Hematopoietic multipotent progenitor cell treated with erythropoietin and hydrocortisone succinate and interleukin-3 and kit ligand, for 6 days (in vitro differentiated cells): ENCODE measurements around the gene IRF1.
"Not testable (repeated sequence)": the region's sequence is repeated elsewhere in the genome, so short reads cannot be mapped to it uniquely, and the experiment has no call there.

ENCODE experiments used
- DNase-seq: peaks from one replicate; pipeline ENCODE4 v3.0.0-alpha.2; 2015

Gene IRF1

DNA sequence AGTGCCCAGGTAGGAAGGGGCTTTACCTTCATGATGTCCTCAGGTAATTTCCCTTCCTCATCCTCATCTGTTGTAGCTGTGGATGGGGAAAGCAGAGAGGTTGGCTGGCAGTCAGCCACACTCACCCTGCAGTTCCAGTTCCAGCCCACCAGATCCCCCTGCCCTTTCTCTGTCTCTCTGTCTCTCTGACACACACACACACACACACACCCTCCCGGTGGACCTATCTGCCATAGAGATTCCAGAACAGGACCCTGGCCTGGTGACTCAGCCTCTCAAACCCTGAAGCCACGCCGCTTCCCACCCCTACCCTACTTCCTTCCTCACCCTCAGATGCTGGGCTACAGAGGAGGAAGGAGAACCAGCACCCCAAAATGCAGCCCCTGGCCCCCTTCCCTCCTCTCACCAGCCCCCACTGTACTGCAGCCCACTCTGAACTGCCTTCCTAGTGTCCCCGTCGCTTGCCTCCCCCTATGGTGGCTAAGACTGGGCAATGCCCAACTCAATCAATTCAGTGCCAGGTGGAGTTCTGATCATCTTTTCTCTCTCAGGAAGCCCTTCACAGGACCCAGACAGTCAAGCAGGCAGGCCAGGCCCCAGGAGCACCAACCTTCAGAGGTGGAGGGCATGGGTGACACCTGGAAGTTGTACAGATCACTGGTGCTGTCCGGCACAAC is 4.8 kb downstream of the IRF1 start:
- no peak for DNase-seq

DNA sequence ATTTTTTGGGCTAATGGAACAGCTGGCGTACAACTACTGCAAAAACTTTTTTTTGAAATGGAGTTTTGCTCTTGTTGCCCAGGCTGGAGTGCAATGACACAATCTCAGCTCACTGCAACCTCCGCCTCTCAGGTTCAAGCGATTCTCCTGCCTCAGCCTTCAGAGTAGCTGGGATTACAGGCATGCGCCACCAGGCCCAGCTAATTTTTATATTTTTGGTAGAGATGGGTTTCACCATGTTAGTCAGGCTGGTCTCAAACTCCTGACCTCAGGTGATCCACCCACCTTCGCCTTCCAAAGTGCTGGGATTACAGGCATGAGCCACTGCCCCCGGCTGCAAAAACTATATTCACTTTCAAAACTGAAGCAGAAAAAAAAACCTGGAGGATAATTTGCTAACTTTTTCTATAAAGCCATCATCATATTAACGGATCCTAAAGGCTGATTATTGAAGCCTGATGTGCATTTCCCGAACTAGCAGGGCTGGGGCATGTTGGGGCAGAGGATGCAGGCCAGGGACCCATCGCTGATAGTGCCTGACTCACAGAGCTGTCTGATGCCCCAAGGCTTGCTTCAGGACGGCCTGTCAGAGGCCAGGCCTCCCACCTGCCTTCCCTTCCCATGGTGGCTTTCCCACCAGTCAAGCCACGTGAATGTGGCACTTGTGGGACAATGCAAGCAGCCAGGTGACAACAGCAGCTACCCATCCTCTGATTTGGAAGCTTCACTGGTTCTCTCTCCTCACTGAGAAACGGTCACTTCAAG is 5.5 kb downstream of the IRF1 start:
- DNase-seq: not testable (repeated sequence)

DNA sequence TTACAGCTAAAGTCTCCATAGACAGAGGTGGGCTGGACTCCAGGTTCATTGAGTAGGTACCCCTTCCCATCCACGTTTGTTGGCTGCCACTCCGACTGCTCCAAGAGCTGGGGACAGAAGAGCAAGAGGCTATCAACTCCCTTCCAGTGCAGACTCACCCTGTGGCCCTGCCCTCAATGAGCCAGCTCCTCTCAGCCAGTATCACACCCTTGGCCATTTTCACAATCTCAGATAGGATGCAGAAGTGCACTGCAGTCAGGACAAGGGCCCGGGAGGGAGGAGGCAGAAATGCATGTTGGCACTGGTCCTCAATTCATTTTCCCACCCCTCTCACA is 6.2 kb downstream of the IRF1 start:
- no peak for DNase-seq

DNA sequence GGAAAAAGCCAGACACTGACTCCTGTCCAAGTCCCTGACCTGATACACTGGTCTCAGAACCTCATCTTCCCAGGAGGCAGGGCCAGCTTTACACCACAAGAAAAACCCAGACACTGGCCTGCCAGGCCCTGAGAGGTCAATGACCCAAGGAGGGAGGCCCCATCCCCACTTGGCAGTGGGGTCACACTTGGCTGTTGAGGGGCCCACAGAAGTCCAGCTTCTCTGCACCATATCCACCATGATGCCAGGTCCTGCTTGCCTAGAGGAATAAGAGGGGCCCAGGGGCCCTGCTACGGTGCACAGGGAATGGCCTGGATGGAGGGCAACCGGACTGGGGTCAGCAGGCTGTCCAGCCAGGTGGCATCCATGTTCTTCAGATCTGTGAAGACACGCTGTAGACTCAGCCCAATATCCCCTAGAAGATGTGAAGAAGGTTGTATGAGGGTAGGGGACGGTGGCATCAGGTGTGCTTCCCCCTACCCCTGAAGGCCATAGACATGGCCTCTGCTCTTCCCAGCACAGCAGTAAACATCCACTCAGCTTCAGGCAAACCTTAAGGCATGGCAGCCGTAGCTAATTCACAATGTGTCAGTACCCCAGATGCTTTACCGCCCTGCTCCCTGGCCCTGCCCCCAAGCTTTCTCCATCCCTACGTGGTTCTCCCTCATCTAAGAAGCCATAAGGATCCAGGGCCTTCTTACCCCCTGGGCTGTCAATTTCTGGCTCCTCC is 6.7 kb downstream of the IRF1 start:
- no peak for DNase-seq

DNA sequence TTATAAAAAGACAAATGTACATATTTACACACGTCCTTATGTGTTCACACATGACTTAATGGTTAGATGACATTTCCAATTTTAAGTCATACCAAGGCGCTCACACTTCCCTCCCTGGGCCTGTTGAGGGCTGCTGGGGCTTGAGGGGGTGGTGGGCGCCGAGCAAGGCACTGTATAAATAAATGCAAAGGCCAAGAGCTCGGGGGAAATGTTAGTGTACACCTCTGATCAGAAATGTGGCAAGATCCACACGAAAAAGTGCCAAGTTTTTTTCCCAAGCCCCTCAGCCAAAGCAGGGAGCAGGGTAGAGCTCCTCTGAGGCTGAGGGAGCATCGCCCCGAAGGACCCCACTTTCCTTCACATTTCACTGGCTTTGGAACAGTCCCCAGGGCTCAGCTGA is 7.5 kb downstream of the IRF1 start:
- no peak for DNase-seq

DNA sequence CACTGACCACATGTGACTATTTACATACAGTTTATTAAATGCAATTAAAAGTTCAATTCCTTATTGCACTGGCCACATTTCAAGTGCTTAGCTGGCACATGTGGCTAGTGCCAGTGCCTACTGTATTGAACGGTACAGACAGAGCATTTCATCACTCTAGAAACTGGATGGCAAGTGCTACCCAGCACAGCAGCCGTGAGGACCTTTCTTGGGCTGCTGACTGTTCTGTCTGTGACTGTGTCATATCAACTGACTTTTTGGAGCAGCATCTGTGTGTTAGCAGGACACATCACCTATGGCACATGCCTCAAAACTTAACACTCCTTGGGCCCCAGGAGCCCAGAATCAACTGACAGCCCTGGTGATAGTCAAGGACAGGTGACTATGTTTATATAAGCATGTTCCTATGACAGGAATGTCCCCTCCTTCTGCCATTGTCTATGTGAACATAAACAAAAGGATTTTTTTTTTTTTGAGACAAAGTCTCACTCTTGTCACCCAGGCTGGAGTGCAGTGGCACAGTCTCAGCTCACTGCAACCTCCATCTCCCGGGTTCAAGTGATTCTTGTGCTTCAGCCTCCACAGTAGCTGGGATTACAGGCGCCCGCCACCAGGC is 8.9 kb downstream of the IRF1 start:
- DNase-seq: no peak

DNA sequence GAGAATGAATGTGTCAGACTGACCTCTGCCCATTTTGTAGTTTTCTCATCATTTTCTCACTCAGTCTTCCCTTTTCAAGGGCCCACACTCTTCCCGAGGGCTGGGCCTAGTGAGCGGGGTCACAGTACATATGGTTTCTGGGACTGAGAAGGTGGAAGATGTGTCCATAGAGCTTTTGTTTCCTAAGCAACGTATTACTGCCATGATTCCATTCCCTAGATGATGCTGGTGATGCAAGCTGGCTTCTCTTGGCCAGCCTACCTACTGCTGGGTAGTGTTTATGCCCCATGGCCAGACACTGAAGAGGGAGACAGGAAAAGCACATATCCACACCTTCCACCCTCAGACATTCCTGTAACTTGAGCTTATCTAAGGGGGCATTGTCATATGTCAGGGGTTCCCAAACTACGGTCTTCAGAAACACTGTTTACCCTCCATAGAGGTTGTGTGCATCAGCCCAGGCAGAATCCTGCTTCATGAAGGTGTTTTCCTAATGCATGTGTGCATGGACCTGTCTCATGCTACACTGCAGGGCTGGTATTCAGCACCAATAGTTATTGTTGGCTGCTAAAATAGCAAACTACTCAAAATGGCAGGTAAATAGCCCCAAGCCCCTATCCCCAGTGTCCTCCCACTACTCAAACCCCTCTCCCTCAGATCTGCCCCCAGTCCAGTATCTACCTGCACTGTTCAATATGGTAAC is 9.5 kb downstream of the IRF1 start:
- DNase-seq: no peak

DNA sequence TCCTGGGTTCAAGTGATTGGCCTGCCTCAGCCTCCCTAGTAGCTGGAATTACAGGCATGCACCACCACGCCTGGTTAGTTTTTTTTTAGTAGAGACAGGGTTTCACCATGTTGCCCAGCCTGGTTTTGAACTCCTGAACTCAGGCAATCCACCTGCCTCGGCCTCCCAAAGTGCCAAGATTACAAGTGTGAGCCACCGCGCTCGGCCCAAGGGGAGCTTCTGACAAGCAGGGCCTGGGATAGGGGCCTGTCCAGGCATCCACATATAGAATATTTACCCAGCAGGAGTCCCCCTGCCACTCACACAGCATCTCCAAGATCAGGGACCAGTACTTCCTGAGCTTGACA is 10.1 kb downstream of the IRF1 start:
- no peak for DNase-seq

DNA sequence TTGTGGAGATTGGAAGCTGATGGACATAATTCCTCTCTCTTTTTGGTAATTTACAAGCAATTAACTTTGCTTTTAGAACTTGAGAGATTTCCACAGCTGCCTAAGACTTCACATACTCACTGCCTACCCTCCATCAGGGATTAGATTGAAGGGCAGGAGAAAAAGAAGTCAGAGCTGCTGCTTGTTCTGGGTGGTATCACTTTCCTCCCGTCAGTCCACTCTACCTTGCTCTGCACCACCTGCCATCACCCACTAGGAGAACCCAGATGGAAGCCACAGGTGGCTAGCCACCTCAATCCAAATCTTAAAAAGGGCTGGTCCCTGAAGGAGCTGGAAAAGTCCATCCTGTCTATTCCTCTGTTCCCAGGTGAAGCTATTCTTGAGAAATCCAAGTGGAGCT is 10.5 kb downstream of the IRF1 start:
- DNase-seq: no peak

DNA sequence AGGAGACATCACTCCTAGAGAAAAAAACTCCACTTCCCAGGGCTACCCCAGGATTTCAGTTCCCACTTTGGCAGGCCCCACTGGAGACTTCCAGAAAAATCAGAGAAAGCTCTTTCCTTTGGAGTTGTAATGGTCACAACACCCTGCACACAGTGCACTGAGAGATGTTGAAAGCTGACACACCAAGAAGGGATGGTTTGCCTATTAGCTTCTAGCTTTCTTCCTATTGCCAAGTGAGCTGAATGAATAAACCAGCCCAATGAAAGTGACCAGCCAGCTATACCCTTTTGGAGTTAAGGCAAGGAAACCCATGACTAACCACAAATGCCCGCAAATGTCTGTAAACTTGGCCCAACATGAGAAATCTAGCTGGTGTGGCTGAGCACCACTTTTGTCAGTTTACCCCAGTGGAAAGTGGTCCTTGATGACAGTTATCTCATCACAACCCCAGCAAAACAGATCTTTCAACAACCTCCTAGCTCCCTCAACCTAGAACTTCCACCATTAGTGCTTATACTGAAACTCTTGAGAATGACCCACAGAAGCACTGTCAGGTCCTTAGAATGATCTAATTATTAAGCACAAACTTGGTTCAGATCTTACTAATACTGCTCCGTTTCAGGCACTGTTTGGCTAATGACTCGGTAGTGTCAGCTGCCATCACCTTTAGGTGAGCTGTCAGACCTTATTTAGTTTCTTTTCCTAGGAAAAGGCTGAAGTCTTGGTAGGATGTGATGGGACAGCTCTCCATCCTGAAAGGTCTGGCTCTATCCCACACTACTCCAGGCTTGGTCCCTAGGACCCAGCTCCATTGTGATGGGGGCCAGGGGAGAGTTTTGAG is 11.2 kb downstream of the IRF1 start:
- no peak for DNase-seq

DNA sequence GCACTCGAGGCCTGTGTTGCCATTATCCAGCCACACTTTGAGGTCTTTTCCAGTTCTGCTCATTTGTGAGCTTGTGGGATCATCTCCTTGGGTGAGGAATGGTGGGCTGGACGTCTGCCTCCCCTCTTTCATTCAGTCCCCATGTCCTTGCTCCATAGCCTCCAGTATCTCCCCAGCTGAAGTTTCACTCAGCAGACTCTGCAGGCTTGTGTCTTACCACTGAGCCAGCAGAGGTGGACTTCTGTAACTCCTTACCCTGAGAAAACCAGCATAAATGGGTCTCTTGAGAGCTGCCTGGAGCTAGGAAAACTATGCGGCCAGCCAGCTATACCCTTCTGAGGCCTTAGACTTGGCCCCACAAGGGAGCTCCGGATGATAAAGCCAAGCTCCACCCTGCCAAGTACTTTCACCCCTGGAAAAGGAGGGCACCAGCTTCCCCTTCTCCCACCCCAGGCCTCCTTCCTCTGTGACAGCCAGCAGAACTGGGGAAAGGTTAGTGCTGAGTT is 12.2 kb downstream of the IRF1 start:
- DNase-seq: no peak

DNA sequence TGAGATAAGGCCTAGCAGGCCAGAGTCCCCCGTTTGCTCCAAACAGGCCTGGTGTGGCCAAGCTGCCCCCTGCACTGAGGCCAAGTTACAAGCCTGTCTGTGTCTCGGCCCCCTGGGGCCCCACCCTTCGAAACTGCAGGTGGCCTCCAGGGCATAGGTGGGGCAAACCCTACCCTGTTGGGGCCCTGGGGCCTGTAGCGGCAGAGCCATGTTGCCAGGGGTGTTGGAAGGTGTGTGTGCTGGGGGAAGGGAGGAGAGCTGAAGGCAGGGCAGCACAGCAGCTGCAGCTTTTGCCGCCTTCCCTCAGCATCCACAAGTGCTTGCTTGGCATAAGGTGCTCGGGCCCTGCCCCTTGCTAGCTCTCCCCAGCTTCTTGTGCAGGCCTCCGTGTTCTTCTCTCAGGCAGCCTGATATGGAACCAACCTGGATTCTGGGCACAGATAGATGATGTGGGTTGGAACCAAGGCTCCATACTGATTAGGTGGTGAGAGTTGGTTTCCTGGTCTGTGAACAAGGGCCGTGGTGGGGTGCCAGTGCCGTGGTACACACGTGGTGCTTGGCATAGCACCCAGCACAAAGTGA is 12.7 kb downstream of the IRF1 start:
- DNase-seq: no peak

DNA sequence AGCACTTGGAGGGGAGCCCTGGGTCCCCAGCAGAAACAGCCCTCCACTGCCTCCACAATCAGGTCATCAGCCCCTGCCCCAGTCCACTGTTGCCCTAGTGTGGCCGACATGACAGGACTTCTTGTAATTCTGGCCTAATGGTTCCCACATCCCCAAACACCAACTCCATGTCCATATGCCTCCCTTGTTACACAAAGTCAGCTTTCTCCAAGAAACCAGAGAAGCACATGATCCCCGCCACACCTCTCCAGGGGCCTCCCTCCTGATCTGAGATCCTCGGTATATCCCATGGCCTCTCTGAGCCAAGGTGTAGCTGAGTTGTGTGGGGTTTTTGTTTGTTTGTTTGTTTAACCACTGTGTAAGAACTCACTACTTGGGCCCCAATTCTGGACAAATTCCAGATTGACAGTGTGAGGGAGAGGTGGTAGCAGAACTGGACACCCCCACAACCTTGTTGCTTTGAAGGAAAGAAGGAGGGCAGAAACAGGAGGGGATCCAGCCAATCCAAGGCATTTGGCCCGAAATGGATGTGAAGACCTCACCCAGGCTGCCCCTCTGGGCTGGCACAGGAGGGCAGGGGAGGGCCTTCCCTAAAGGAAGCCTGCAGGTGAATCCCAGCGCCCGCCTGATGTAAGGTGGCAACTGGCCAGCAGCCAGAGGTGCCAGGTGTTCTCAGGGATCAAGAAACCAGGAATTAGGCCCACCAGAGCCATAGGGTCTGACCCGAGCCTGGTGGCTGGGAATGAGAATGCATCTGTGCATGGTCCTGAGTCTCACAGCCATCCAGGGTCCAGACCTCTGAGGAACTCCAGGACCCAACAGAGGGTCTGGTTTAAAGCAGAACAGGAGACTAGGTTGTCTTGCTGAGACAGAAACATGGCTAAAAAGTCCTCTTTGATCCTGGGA is 13.4 kb downstream of the IRF1 start:
- DNase-seq: no peak

DNA sequence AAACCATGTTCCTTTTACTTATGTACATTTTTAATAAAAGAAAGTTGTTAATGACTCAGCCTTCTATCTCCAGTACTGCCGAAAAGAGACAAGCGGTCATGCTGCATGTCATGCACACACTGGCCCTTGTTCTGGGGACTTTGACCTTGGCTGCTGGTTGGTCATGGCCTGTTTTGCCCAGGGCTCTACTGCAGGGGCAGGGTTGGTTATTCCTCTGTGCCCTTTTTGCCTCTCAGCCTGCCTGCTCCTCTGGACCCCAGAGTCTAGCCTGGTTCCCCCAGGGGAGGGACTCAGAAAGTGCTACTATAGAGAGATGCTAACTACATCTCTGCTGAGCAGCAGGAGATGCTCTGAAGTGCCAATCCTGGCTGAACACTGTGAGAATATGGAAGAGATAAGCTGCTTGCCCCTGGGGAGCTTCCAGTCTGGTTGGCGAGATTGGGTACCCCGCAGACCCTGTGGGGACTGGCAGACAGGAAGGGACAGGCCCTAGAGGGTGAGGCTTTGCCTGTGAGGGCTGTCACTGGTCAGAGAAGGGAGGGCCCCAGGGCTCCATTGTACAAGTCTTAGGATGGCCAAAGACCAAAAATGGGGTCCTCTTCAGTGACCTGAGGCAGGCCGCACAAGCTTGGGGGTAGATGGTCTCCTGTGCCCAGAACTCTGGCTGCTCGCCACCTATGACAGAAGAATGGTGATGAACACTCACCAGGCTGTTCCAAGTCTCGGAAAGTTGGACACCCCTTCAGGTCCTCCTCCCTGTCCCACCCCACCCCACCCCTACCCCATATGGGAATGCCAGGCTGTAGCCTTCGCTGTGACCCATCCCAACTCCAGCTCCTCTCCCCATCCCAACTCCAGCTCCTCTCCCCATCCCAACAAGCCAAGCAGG is 14.3 kb downstream of the IRF1 start:
- no peak for DNase-seq

DNA sequence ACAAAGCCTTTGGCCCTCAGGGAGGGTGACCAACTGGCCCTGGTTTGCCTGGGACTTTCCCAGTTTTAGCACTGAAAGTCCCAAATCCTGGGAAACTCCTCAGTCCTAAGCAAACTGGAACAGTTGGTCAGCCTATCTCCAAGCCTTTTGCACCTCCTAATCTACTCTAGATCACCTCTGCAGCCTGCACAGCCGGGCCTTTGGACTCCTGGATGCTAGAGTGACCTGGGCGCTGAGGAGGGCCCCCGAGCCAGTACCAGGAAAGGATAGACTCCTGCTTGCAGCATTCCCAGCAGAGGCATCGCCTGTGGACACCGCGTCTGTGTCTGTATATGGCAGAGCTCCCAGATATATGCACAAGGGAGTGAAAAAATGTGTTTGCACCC is 15.1 kb downstream of the IRF1 start:
- DNase-seq: no peak

DNA sequence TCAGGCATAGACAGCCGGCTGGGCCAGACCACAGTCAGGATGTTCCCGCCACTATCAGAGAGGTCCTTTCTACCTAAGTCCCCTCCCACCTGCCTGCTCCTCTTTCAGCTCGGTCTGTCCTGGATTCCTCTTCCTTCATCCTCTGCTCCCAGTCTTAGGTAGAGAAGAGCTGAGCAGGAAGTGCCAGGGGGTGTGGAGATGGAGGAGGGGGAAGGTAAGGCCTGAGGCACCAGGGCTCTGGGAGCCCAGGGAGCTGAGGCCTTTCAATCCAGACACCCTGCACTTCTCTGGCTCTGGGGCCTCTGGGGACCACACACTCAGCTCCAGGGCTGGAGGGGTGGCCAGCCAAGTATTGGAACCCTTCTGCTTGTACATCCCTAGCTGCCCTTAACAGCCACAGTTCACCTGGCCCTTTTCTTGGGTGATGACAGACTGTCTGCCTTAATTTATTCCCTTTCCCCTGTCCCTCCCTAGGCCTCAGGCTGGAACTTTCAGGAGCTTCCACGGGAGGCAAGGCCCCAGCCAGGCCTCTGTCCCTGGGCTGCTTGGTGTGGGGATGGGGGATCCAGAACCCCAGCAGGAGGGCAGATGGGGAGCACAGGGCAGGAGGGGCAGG is 15.6 kb downstream of the IRF1 start:
- DNase-seq: no peak

DNA sequence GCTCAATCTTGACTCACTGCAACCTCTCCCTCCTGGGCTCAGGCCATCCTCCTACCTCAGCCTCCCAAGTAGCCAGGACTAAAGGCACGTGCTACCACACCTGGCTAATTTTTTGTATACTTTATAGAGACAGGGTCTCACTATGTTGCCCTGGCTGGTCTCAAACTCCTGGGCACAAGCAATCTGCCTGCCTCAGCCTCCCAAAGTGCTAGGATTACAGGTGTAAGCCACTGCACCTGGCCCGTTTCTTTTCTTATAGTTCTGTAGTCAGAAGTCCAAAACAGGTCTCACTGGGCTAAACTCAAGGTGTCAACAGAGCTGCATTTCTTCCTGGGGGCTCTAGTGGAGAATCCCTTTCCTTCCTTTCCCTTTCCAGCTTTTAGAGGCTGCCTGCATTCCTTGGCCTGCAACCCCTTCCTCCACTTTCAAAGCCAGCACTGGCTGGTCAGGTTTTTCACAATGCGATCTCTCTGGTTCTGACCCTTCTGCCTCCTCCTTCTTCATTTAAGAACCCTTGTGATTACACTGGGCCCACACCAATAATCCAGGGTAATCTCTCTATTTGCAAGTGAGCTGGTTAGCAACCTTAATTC is 16.3 kb downstream of the IRF1 start:
- no peak for DNase-seq

DNA sequence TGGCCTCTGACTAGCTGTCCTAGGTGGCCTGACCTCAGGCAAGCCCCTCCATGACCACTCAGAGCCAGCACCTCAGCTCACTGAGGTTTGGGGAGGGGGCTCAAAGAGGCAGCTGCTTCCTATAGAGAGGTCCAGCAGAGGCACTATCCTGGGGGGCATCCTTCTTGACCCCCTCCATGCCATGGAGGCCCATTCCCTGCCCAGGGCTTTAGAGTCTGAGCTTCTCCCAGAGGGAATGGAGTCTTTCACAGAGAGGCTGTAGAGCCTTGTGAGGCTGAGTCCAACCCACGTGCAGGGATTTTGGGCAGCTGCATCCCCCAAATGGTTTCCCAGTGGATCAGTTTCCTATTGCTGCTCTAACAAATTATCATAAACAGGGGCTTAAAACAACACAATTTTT is 16.9 kb downstream of the IRF1 start:
- DNase-seq: no peak
